Measurements from ENCODE around the gene CARD9.

GRCh38 chr9:136325358-136325757, 48.1 kb downstream of the CARD9 start:
- TF ChIP-seq POLR2AphosphoS5 (IDR thresholded peaks at IDR 0.05): no peak
- TF ChIP-seq, protein P1, sequence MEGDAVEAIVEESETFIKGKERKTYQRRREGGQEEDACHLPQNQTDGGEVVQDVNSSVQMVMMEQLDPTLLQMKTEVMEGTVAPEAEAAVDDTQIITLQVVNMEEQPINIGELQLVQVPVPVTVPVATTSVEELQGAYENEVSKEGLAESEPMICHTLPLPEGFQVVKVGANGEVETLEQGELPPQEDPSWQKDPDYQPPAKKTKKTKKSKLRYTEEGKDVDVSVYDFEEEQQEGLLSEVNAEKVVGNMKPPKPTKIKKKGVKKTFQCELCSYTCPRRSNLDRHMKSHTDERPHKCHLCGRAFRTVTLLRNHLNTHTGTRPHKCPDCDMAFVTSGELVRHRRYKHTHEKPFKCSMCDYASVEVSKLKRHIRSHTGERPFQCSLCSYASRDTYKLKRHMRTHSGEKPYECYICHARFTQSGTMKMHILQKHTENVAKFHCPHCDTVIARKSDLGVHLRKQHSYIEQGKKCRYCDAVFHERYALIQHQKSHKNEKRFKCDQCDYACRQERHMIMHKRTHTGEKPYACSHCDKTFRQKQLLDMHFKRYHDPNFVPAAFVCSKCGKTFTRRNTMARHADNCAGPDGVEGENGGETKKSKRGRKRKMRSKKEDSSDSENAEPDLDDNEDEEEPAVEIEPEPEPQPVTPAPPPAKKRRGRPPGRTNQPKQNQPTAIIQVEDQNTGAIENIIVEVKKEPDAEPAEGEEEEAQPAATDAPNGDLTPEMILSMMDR (IDR thresholded peaks at IDR 0.05): no peak

Measured in suprapubic skin (tissue), 3 donors.